ENCODE results near the gene MRPS18C.
"Not testable (repeated sequence)": the region's sequence is repeated elsewhere in the genome, so short reads cannot be mapped to it uniquely, and the experiment has no call there.

The MRPS18C gene

GRCh38 chr4:83496085-83496917 is 40.4 kb downstream of the MRPS18C start:
- not testable (repeated sequence) for DNase-seq

- no peak for DNase-seq
Observed at GRCh38 chr4:83498187-83498586, 42.3 kb downstream of the MRPS18C start.

GRCh38 chr4:83501671-83502070 is 45.8 kb downstream of the MRPS18C start:
- DNase-seq, result not testable (repeated sequence)

GRCh38 chr4:83503974-83504373 is 48.1 kb downstream of the MRPS18C start:
- DNase-seq, result no peak

GRCh38 chr4:83504503-83504902 is 48.6 kb downstream of the MRPS18C start:
- no peak for DNase-seq

GRCh38 chr4:83504996-83505395 is 49.1 kb downstream of the MRPS18C start:
- DNase-seq, result no peak

- peak in 1 of 58 donors; percentile 1 for DNase-seq
Observed at GRCh38 chr4:83509156-83509585, 53.3 kb downstream of the MRPS18C start.

- DNase-seq, result no peak
Observed at GRCh38 chr4:83510442-83510841, 54.6 kb downstream of the MRPS18C start.

Data from anterior cingulate cortex (tissue), 58 donors.